ENCODE measurements around the gene LRRC45.

- TF ChIP-seq, protein P1, sequence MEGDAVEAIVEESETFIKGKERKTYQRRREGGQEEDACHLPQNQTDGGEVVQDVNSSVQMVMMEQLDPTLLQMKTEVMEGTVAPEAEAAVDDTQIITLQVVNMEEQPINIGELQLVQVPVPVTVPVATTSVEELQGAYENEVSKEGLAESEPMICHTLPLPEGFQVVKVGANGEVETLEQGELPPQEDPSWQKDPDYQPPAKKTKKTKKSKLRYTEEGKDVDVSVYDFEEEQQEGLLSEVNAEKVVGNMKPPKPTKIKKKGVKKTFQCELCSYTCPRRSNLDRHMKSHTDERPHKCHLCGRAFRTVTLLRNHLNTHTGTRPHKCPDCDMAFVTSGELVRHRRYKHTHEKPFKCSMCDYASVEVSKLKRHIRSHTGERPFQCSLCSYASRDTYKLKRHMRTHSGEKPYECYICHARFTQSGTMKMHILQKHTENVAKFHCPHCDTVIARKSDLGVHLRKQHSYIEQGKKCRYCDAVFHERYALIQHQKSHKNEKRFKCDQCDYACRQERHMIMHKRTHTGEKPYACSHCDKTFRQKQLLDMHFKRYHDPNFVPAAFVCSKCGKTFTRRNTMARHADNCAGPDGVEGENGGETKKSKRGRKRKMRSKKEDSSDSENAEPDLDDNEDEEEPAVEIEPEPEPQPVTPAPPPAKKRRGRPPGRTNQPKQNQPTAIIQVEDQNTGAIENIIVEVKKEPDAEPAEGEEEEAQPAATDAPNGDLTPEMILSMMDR (IDR thresholded peaks at IDR 0.05; ENCODE audit: low read depth, low read length) = no peak
- no peak for TF ChIP-seq MAX (IDR thresholded peaks at IDR 0.05; ENCODE audit: low read depth, low read length)
- TF ChIP-seq POLR2A (IDR thresholded peaks at IDR 0.05; ENCODE audit: extremely low read depth, insufficient read length) = no peak
- no peak for TF ChIP-seq MYC (IDR thresholded peaks at IDR 0.05; ENCODE audit: low read depth, low read length)
Measured at GRCh38 chr17:82018989-82019689, 4.0 kb upstream of the LRRC45 start.
